Fibroblast of mammary gland (primary cell): Measurements from ENCODE around the gene HAND2.

Source experiments
- DNase-seq: peaks from one replicate; pipeline ENCODE4 v3.0.0-alpha.2; 2010; ENCODE audit warnings: low read depth
- H3K4me3 ChIP-seq: 2 replicates; pipeline ENCODE4 v1.5.1; 2011; ENCODE audit warnings: low read depth, mild to moderate bottlenecking, low read length, moderate library complexity; ENCODE audit not compliant: control insufficient read depth
- CTCF ChIP-seq: conservative IDR thresholded peaks from 2 replicates; pipeline ENCODE4 v1.5.1; 2011; ENCODE audit warnings: low read depth, low read length, inconsistent platforms; ENCODE audit not compliant: control insufficient read depth, insufficient read depth

Gene HAND2

GRCh38 chr4:173515458-173515857, 14.6 kb downstream of the HAND2 start:
- H3K4me3 ChIP-seq = no peak overlapping the region
- DNase-seq = no peak
- TF ChIP-seq CTCF = no peak

- no peak for DNase-seq
- no peak for TF ChIP-seq CTCF
- H3K4me3 ChIP-seq = no peak overlapping the region
These were observed 15.3 kb downstream of the HAND2 start for GRCh38 chr4:173514641-173515217.

GRCh38 chr4:173513651-173514050, 16.4 kb downstream of the HAND2 start:
- no peak for DNase-seq
- TF ChIP-seq CTCF = no peak
- no peak overlapping the region for H3K4me3 ChIP-seq

- no peak for TF ChIP-seq CTCF
- DNase-seq = no peak
- H3K4me3 ChIP-seq = no peak overlapping the region
These were observed 18.2 kb downstream of the HAND2 start for GRCh38 chr4:173511787-173512361.

- peak overlapping the region; percentile 54 for H3K4me3 ChIP-seq
- DNase-seq = peak; percentile 63
- TF ChIP-seq CTCF = no peak
These were observed 20.7 kb downstream of the HAND2 start for GRCh38 chr4:173509036-173510001.

- no peak for TF ChIP-seq CTCF
- no peak overlapping the region for H3K4me3 ChIP-seq
- DNase-seq = no peak
These were observed 21.5 kb downstream of the HAND2 start for GRCh38 chr4:173508386-173509035.
